Measurements from ENCODE around the gene TEX11. TPM values are rescaled to one million over a fixed set of nuclear protein-coding genes. Genes with fewer than 3 reads are reported as not detected.
"Not testable (repeated sequence)": the region's sequence is repeated elsewhere in the genome, so short reads cannot be mapped to it uniquely, and the experiment has no call there.

TEX11 gene
- total RNA-seq, 1 donor: not detected

GRCh38 chrX:70635227-70635626, 273.3 kb downstream of the TEX11 start:
- no peak for TF ChIP-seq CTCF (IDR thresholded peaks at IDR 0.05; ENCODE audit: insufficient read depth, low read length)
- DNase-seq (ENCODE audit: low read depth): no peak
- no peak overlapping the region for H3K4me3 ChIP-seq (ENCODE audit: low read depth, low read length)

GRCh38 chrX:70621743-70622142, 286.8 kb downstream of the TEX11 start:
- H3K4me3 ChIP-seq (ENCODE audit: low read depth, low read length): no peak overlapping the region
- TF ChIP-seq CTCF (IDR thresholded peaks at IDR 0.05; ENCODE audit: insufficient read depth, low read length): no peak
- no peak for DNase-seq (ENCODE audit: low read depth)

GRCh38 chrX:70618467-70618866, 290.0 kb downstream of the TEX11 start:
- no peak for TF ChIP-seq CTCF (IDR thresholded peaks at IDR 0.05; ENCODE audit: insufficient read depth, low read length)
- no peak for DNase-seq (ENCODE audit: low read depth)
- H3K4me3 ChIP-seq (ENCODE audit: low read depth, low read length): no peak overlapping the region

- peak; percentile 42 for DNase-seq (ENCODE audit: low read depth)
- TF ChIP-seq CTCF (IDR thresholded peaks at IDR 0.05; ENCODE audit: insufficient read depth, low read length): no peak
- H3K4me3 ChIP-seq (ENCODE audit: low read depth, low read length): no peak overlapping the region
These were observed 295.2 kb downstream of the TEX11 start for GRCh38 chrX:70613295-70613694.

GRCh38 chrX:70605352-70605751, 303.2 kb downstream of the TEX11 start:
- DNase-seq (ENCODE audit: low read depth): no peak
- TF ChIP-seq CTCF (IDR thresholded peaks at IDR 0.05; ENCODE audit: insufficient read depth, low read length): no peak
- H3K4me3 ChIP-seq (ENCODE audit: low read depth, low read length): no peak overlapping the region

- H3K4me3 ChIP-seq (ENCODE audit: low read depth, low read length): no peak overlapping the region
- no peak for TF ChIP-seq CTCF (IDR thresholded peaks at IDR 0.05; ENCODE audit: insufficient read depth, low read length)
- DNase-seq (ENCODE audit: low read depth): peak; percentile 69
These were observed 316.4 kb downstream of the TEX11 start for GRCh38 chrX:70592091-70592490.

- DNase-seq (ENCODE audit: low read depth); H3K4me3 ChIP-seq (ENCODE audit: low read depth, low read length): not testable (repeated sequence)
These were observed 321.4 kb downstream of the TEX11 start for GRCh38 chrX:70587158-70587557.
